ENCODE measurements around the gene KCNK1. TPM values are rescaled to one million over a fixed set of nuclear protein-coding genes. Genes with fewer than 3 reads are reported as not detected.
"Not testable (repeated sequence)": the region's sequence is repeated elsewhere in the genome, so short reads cannot be mapped to it uniquely, and the experiment has no call there.

KCNK1 gene
- total RNA-seq, 1 donor from 2014 or later, result 1.6 TPM

DNA sequence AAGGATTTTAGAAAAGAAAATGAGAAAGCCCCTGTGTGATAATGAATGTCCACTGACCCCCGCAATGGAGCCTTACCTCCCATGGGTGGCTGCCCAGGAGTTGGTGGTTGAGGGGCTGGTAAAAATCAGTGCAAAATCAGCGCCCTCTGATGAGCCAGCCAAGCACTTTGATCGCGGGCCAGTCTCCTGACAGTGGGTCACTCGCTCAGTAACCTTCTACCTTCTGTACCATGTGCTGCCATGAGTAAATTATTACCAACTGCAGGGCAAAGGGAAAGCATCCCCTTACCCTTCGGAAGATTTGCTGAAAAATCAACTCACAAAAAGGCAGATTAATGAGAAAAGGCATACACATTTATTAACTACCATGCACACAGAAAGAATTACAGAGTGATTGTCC is 58.8 kb downstream of the KCNK1 start:
- Histone ChIP-seq H3K4me1 (ENCODE audit: control insufficient read depth in 3 of 3, insufficient read depth in 3 of 3, low read length in 3 of 3) (no peaks in the 10 kb centered on the region), H3K36me3 (ENCODE audit: control insufficient read depth in 3 of 3, insufficient read depth in 3 of 3, low read length in 3 of 3) (no peaks in the 10 kb centered on the region), H3K9ac (ENCODE audit: low read depth in 1 of 3, low read length in 3 of 3) (no peak overlapping the region), H3K27me3 (ENCODE audit: control insufficient read depth in 3 of 3, insufficient read depth in 3 of 3, low read length in 3 of 3) (no peaks in the 10 kb centered on the region), H3K27ac (ENCODE audit: low read depth, low read length) (no peak overlapping the region), H3K9me3 (ENCODE audit: control insufficient read depth in 3 of 3, low read length in 3 of 3) (no peaks in the 10 kb centered on the region), H3K4me3 (ENCODE audit: low read length in 3 of 3) (no peak overlapping the region)

DNA sequence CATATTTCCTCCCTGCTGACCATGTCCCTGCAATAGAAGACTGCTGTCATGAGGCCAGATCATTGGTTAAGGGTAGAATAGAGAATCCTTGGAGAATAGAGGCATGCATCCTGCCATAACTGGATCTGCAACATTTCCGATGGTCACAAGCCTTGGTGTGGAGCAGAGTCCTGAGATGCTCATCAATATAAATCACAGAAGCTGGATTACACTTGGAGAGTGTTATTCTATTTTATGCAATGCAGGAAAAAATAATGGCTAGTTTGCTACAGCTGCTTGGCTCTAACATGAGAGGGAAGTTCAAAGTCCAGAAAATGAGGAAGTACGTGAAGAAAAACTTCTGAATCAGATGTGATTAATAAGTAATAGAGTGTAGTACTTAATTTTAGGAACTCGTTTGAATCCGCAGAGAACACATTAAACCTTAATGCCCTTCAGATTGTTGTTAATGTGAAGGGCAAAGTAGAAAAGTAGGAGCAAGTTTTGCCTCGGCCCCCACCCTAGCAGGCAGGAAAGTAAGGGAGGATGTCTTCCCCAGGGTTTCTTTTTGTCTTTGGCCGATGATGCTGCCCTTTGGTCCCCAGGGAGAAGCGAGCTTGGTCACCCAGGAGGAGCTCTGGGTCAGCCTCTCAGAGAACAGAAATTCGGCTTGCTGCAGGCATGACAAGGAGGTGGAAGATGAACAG is 59.5 kb downstream of the KCNK1 start:
- H3K9ac ChIP-seq (ENCODE audit: low read depth in 1 of 3, low read length in 3 of 3), result no peak overlapping the region
- no peak overlapping the region for H3K4me3 ChIP-seq (ENCODE audit: low read length in 3 of 3)
- no peak overlapping the region for H3K27ac ChIP-seq (ENCODE audit: low read depth, low read length)
- no peaks in the 10 kb centered on the region for H3K36me3 ChIP-seq (ENCODE audit: control insufficient read depth in 3 of 3, insufficient read depth in 3 of 3, low read length in 3 of 3)
- no peaks in the 10 kb centered on the region for H3K27me3 ChIP-seq (ENCODE audit: control insufficient read depth in 3 of 3, insufficient read depth in 3 of 3, low read length in 3 of 3)
- no peaks in the 10 kb centered on the region for H3K9me3 ChIP-seq (ENCODE audit: control insufficient read depth in 3 of 3, low read length in 3 of 3)
- no peaks in the 10 kb centered on the region for H3K4me1 ChIP-seq (ENCODE audit: control insufficient read depth in 3 of 3, insufficient read depth in 3 of 3, low read length in 3 of 3)

DNA sequence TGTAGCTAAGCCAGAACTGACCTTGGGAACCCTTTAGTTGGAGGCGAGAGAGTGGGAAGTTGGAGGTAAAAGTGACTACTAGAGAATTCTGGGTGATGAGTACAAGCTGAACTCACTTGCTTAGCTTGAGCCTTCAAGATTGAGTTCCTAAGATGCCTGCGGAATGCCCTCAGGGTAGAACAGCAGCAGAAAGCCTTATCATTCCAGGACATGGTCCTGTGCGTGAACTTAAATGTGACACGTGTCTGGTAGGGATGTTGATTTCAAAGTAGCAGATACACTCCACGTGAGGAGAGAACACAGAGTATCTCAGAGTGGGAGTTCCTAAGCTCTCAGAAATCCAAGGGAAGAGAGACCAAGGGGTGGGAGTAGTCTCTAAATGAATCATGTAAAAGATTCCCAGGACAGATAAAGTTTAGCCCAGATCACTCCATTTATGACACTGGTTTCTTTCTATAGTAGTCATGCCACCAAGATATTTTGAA is 60.1 kb downstream of the KCNK1 start:
- H3K4me3 ChIP-seq (ENCODE audit: low read length in 3 of 3), result no peak overlapping the region
- no peaks in the 10 kb centered on the region for H3K27me3 ChIP-seq (ENCODE audit: control insufficient read depth in 3 of 3, insufficient read depth in 3 of 3, low read length in 3 of 3)
- no peaks in the 10 kb centered on the region for H3K36me3 ChIP-seq (ENCODE audit: control insufficient read depth in 3 of 3, insufficient read depth in 3 of 3, low read length in 3 of 3)
- H3K4me1 ChIP-seq (ENCODE audit: control insufficient read depth in 3 of 3, insufficient read depth in 3 of 3, low read length in 3 of 3), result no peaks in the 10 kb centered on the region
- no peaks in the 10 kb centered on the region for H3K9me3 ChIP-seq (ENCODE audit: control insufficient read depth in 3 of 3, low read length in 3 of 3)
- H3K9ac ChIP-seq (ENCODE audit: low read depth in 1 of 3, low read length in 3 of 3), result no peak overlapping the region
- H3K27ac ChIP-seq (ENCODE audit: low read depth, low read length), result no peak overlapping the region

DNA sequence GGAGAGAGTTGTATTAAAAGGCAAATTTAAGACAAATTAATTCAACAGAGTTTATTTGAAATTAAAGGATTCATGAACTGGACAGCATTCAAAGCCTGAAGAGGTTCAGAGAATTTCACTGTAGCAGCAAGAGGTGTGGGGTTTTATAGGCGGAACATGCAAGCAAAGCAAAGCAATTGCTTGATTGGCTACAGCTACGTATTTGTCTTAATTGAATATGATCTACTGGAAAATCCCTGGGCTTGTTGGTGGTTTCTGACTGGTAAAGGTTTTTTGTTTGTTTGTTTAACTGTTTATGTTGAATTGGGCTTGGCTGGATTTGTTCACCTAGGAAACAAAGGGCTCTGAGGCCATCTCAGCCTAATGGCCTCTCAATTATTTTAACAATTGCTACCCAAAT is 61.5 kb downstream of the KCNK1 start:
- Histone ChIP-seq H3K36me3 (ENCODE audit: control insufficient read depth in 3 of 3, insufficient read depth in 3 of 3, low read length in 3 of 3) (no peaks in the 10 kb centered on the region), H3K4me1 (ENCODE audit: control insufficient read depth in 3 of 3, insufficient read depth in 3 of 3, low read length in 3 of 3) (no peaks in the 10 kb centered on the region), H3K27ac (ENCODE audit: low read depth, low read length) (no peak overlapping the region), H3K27me3 (ENCODE audit: control insufficient read depth in 3 of 3, insufficient read depth in 3 of 3, low read length in 3 of 3) (no peaks in the 10 kb centered on the region), H3K9ac (ENCODE audit: low read depth in 1 of 3, low read length in 3 of 3) (no peak overlapping the region), H3K9me3 (ENCODE audit: control insufficient read depth in 3 of 3, low read length in 3 of 3) (no peaks in the 10 kb centered on the region), H3K4me3 (ENCODE audit: low read length in 3 of 3) (no peak overlapping the region)

DNA sequence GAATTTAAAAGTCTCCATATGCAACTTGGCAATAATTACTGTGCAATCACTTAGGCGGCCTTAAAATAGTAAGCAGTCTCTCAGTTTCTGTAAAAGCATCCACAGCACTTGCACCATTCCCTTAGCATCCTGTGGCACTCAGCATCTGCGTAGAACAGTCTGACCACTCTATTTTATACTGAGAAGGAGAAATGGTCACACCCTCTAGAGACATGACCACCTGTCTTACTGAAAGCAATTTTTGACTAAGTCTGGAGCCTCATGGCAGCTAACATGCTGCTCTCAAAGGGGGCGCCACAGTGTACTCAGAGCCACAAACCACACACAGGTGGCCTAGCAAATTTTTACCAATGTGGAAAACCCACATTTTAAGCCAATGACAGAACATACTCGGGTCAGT is 62.0 kb downstream of the KCNK1 start:
- Histone ChIP-seq H3K4me3 (ENCODE audit: low read length in 3 of 3) (no peak overlapping the region), H3K4me1 (ENCODE audit: control insufficient read depth in 3 of 3, insufficient read depth in 3 of 3, low read length in 3 of 3) (no peaks in the 10 kb centered on the region), H3K27ac (ENCODE audit: low read depth, low read length) (no peak overlapping the region), H3K9ac (ENCODE audit: low read depth in 1 of 3, low read length in 3 of 3) (no peak overlapping the region), H3K36me3 (ENCODE audit: control insufficient read depth in 3 of 3, insufficient read depth in 3 of 3, low read length in 3 of 3) (no peaks in the 10 kb centered on the region), H3K9me3 (ENCODE audit: control insufficient read depth in 3 of 3, low read length in 3 of 3) (no peaks in the 10 kb centered on the region), H3K27me3 (ENCODE audit: control insufficient read depth in 3 of 3, insufficient read depth in 3 of 3, low read length in 3 of 3) (no peaks in the 10 kb centered on the region)

DNA sequence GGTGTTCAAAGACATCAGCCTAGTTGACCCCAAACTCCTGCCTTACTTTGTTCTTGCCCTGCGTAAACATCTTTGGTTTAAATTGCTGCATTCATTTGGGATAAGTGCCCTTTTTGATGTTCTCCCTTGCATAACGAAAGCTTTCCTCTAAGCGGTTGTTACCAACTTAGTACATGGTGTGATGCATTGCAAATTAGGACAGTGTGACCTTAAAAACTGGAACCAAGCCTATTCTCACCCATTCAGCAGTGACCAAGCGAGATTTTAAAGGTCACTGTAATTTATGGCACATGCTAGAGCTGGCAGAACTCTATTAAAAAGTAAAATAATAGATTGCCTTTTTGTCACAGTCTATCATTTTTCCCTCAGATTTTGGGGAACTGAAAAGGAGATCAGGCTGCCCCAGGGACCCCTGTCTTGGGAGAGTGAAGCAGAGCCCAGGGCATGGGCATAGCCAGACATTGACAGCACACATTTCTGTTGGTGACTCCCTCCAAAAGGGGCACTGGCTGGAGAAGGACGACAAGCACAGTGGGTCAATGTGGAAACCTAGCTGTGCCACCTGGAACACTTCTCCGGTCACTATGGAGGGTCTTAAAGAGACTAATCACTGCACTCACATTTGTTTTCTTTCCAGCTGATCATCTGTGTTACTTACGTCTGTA is 63.9 kb downstream of the KCNK1 start:
- Histone ChIP-seq H3K36me3 (ENCODE audit: control insufficient read depth in 3 of 3, insufficient read depth in 3 of 3, low read length in 3 of 3) (no peaks in the 10 kb centered on the region), H3K4me3 (ENCODE audit: low read length in 3 of 3) (no peak overlapping the region), H3K4me1 (ENCODE audit: control insufficient read depth in 3 of 3, insufficient read depth in 3 of 3, low read length in 3 of 3) (no peaks in the 10 kb centered on the region), H3K9me3 (ENCODE audit: control insufficient read depth in 3 of 3, low read length in 3 of 3) (no peaks in the 10 kb centered on the region), H3K27ac (ENCODE audit: low read depth, low read length) (no peak overlapping the region), H3K27me3 (ENCODE audit: control insufficient read depth in 3 of 3, insufficient read depth in 3 of 3, low read length in 3 of 3) (no peaks in the 10 kb centered on the region), H3K9ac (ENCODE audit: low read depth in 1 of 3, low read length in 3 of 3) (no peak overlapping the region)

DNA sequence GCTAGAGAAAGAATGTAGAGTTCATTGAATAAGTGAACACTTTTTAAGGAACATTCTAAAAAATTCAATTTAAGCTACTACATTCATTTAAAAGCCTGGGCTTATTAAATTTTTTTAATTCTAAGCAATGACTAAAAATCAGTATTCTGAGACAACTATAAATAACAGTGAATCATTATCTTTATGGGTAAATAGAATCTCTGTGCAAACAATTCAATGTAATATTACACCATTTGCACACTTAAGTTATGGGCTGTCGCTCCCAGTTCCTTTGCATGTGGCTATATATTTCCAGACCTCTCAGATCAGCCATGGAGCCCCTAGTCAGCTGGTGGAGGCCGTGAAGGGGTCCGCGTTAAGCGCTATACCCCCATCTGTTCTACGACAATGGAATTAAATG is 65.1 kb downstream of the KCNK1 start:
- no peaks in the 10 kb centered on the region for H3K27me3 ChIP-seq (ENCODE audit: control insufficient read depth in 3 of 3, insufficient read depth in 3 of 3, low read length in 3 of 3)
- no peaks in the 10 kb centered on the region for H3K9me3 ChIP-seq (ENCODE audit: control insufficient read depth in 3 of 3, low read length in 3 of 3)
- H3K36me3 ChIP-seq (ENCODE audit: control insufficient read depth in 3 of 3, insufficient read depth in 3 of 3, low read length in 3 of 3), result no peaks in the 10 kb centered on the region
- no peak overlapping the region for H3K9ac ChIP-seq (ENCODE audit: low read depth in 1 of 3, low read length in 3 of 3)
- H3K27ac ChIP-seq (ENCODE audit: low read depth, low read length), result no peak overlapping the region
- H3K4me3 ChIP-seq (ENCODE audit: low read length in 3 of 3), result no peak overlapping the region
- no peaks in the 10 kb centered on the region for H3K4me1 ChIP-seq (ENCODE audit: control insufficient read depth in 3 of 3, insufficient read depth in 3 of 3, low read length in 3 of 3)

DNA sequence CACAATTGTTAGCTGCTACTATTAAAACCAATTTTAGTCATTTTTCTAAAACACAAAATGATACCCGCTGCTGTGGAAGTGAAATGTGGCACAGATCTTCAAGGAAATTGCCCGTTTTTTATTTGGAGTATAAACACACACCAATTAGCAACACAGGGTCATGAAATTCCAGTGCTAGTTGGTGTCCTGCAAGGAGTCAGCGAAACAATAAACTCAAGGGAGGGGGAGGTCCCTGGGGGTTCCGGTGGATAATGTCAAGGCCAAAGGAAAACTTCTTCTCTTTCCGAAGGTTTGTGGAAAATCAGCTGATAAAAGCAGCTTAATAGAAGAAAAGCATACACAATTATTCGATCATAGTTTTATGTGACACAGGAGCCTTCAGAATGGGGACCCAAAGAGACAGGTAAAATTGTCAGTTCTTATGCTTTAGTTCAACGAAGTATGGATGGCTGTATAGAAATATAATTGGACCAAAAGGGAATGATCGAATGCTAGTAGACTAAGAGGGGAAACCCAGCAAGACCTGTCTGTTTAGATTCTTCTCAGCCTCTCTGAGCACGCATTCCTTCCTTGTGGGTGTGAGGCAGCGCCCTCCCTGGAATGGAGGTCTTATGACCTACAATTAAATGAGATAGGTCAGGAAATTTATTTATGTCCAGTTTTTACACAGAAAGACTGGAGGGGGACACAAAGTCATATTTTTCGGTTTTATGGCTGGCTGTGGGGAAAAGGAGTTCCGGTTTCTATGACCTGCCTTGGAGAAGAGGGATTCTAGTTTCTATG is 65.9 kb downstream of the KCNK1 start:
- no peak overlapping the region for H3K9ac ChIP-seq (ENCODE audit: low read depth in 1 of 3, low read length in 3 of 3)
- no peak overlapping the region for H3K27ac ChIP-seq (ENCODE audit: low read depth, low read length)
- H3K9me3 ChIP-seq (ENCODE audit: control insufficient read depth in 3 of 3, low read length in 3 of 3), result no peaks in the 10 kb centered on the region
- no peak overlapping the region for H3K4me3 ChIP-seq (ENCODE audit: low read length in 3 of 3)
- no peaks in the 10 kb centered on the region for H3K4me1 ChIP-seq (ENCODE audit: control insufficient read depth in 3 of 3, insufficient read depth in 3 of 3, low read length in 3 of 3)
- no peaks in the 10 kb centered on the region for H3K27me3 ChIP-seq (ENCODE audit: control insufficient read depth in 3 of 3, insufficient read depth in 3 of 3, low read length in 3 of 3)
- H3K36me3 ChIP-seq (ENCODE audit: control insufficient read depth in 3 of 3, insufficient read depth in 3 of 3, low read length in 3 of 3), result no peaks in the 10 kb centered on the region

DNA sequence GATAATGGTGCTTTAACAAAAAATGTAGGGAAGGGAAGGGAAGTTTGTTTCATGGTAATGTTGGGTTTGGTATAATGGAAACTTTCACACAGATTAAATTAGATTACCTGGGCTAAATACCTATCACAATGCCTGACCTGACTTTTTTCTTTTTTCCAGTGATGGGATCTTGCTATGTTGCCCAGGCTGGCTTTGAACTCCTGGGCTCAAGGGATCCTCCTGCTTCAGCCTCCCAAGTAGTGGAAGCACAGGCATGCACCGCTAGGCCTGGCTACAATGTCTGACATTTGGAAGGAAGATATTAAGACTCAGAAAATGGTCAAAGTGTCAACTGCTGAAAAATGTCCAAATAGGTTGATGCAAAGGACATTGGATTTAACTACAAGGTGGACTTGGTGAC is 67.4 kb downstream of the KCNK1 start:
- H3K36me3 ChIP-seq (ENCODE audit: control insufficient read depth in 3 of 3, insufficient read depth in 3 of 3, low read length in 3 of 3), result no peaks in the 10 kb centered on the region
- no peaks in the 10 kb centered on the region for H3K27me3 ChIP-seq (ENCODE audit: control insufficient read depth in 3 of 3, insufficient read depth in 3 of 3, low read length in 3 of 3)
- no peak overlapping the region for H3K27ac ChIP-seq (ENCODE audit: low read depth, low read length)
- no peaks in the 10 kb centered on the region for H3K4me1 ChIP-seq (ENCODE audit: control insufficient read depth in 3 of 3, insufficient read depth in 3 of 3, low read length in 3 of 3)
- H3K4me3 ChIP-seq (ENCODE audit: low read length in 3 of 3), result no peak overlapping the region
- no peak overlapping the region for H3K9ac ChIP-seq (ENCODE audit: low read depth in 1 of 3, low read length in 3 of 3)
- H3K9me3 ChIP-seq (ENCODE audit: control insufficient read depth in 3 of 3, low read length in 3 of 3), result no peaks in the 10 kb centered on the region

DNA sequence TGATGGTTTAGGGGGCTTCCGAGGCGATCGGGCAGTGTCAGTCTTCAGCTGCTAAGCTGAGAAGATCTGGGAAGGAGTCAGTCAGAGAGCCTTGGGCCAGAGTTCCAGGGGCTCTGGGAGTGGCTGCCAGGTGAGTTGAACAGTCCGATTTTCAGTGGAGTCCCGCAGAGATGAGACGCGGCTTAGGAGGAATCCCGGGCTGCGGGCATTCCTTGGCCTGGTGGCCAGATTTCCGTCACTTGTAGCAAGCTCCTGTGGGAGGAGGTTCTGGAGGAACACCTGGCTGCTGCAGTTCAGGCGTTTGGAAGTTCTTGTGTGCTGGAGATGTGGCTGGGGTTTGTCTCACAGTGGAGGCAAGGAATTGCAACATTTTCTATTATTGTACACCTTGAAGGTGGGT is 72.7 kb downstream of the KCNK1 start:
- not testable (repeated sequence) for H3K27ac ChIP-seq (ENCODE audit: low read depth, low read length); H3K36me3 ChIP-seq (ENCODE audit: control insufficient read depth in 3 of 3, insufficient read depth in 3 of 3, low read length in 3 of 3); H3K4me1 ChIP-seq (ENCODE audit: control insufficient read depth in 3 of 3, insufficient read depth in 3 of 3, low read length in 3 of 3); H3K9ac ChIP-seq (ENCODE audit: low read depth in 1 of 3, low read length in 3 of 3); H3K27me3 ChIP-seq (ENCODE audit: control insufficient read depth in 3 of 3, insufficient read depth in 3 of 3, low read length in 3 of 3); H3K4me3 ChIP-seq (ENCODE audit: low read length in 3 of 3); H3K9me3 ChIP-seq (ENCODE audit: control insufficient read depth in 3 of 3, low read length in 3 of 3)

All from skeletal muscle tissue (tissue), 4 donors.